ENCODE results near the gene JAKMIP2.

DNA sequence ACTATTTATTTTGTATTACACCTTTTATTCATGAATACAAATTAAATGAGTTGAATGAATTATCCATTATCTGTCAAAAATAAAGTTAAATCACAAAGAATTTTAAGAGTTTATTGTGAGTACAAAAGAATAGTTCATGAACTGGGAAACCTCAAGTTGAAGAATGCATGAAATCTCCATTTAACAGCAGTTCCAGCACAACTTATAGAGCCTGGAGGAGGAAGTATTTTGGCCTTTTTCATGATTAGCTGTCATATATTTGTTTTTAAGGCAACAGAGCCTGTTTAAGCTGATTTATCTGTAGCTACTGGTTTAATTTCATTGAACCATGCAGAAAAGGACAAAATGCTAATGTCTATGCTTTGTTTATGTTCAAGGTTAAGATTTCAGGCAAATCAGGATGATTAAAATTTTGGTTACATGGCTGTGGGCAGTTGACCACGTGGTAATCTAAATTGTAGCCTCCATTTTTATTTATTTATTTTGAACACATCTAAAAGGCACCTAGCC, 36.8 kb upstream of the JAKMIP2 start:
- no peak for TF ChIP-seq CTCF (IDR thresholded peaks at IDR 0.05; ENCODE audit: low read depth, low read length, poor library complexity, severe bottlenecking)
- TF ChIP-seq EZH2phosphoT487 (IDR thresholded peaks at IDR 0.05; ENCODE audit: borderline replicate concordance, low read length) = no peak

Measured in DOHH2 (cell line).